OCI-LY7 (cell line): Measurements from ENCODE around the gene FAM20B. TPM values are rescaled to one million over a fixed set of nuclear protein-coding genes. Genes with fewer than 3 reads are reported as not detected.
A peak's percentile ranks its signal among the peaks of the same experiment; 100 is the strongest.

Experiments used
- BruUV-seq: library from RNA; stranded (reverse); fragments of 400-500 nt; replicated peaks from 2 replicates; lab custom pipeline; 2021; lab: Mats Ljungman, UMichigan
- CTCF ChIA-PET: fragments of 300-600 bp; sonication (Branson Sonifier 250); formaldehyde crosslinking; loops from one replicate; lab custom pipeline; 2022; ENCODE audit warnings: antibody characterized with exemption; ENCODE audit not compliant: unreplicated experiment; lab: Charles Lee
- POLR2A ChIA-PET: fragments of 300-600 bp; sonication (Branson Sonifier 250); formaldehyde crosslinking; loops from one replicate; lab custom pipeline; 2022; ENCODE audit warnings: antibody characterized with exemption; lab: Charles Lee
- DNase-seq: peaks from one replicate; pipeline ENCODE4 v3.0.0-alpha.2; 2015; ENCODE audit warnings: low spot score
- H2AFZ ChIP-seq: fragments of 200-600 bp; sonication (generic), shearing (Covaris generic); 2 replicates; pipeline ENCODE4 v1.6.1; 2014; ENCODE audit warnings: mild to moderate bottlenecking, antibody characterized with exemption, low read length, moderate library complexity
- H3K27ac ChIP-seq: fragments of 200-600 bp; sonication (generic); 2 replicates; pipeline ENCODE4 v1.5.1; 2014; ENCODE audit warnings: mixed run types, low read depth, mild to moderate bottlenecking, moderate library complexity, low read length, inconsistent platforms; ENCODE audit not compliant: poor library complexity, severe bottlenecking
- H3K36me3 ChIP-seq: fragments of 200-600 bp; sonication (generic); 2 replicates; pipeline ENCODE4 v1.6.1; 2014; ENCODE audit warnings: mild to moderate bottlenecking, antibody characterized with exemption, low read length, moderate library complexity, mixed read lengths; ENCODE audit not compliant: insufficient read depth
- H3K4me1 ChIP-seq: fragments of 200-600 bp; sonication (generic); 2 replicates; pipeline ENCODE4 v1.5.1; 2014; ENCODE audit warnings: mild to moderate bottlenecking, low read length; ENCODE audit not compliant: insufficient read depth, poor library complexity, severe bottlenecking
- H3K4me2 ChIP-seq: fragments of 200-600 bp; sonication (generic); 2 replicates; pipeline ENCODE4 v1.6.1; 2014; ENCODE audit warnings: mild to moderate bottlenecking, low read length
- H3K4me3 ChIP-seq: fragments of 200-600 bp; sonication (generic); 2 replicates; pipeline ENCODE4 v1.5.1; 2014; ENCODE audit warnings: mild to moderate bottlenecking, low read depth, low read length; ENCODE audit not compliant: poor library complexity, severe bottlenecking
- H3K79me2 ChIP-seq: fragments of 200-600 bp; sonication (generic); 2 replicates; pipeline ENCODE4 v1.6.1; 2016; ENCODE audit warnings: low read depth, mild to moderate bottlenecking, low read length, moderate library complexity, mixed read lengths; ENCODE audit not compliant: insufficient read depth
- H3K9me2 ChIP-seq: fragments of 200-600 bp; sonication (generic); 2 replicates; pipeline ENCODE4 v1.6.1; 2016; ENCODE audit warnings: mild to moderate bottlenecking, low read length, mixed read lengths; ENCODE audit not compliant: insufficient read depth
- H3K9me3 ChIP-seq: fragments of 200-600 bp; sonication (generic); 2 replicates; pipeline ENCODE4 v1.6.1; 2014; ENCODE audit warnings: mild to moderate bottlenecking, mixed run types, low read length, mixed read lengths
- H4K20me1 ChIP-seq: fragments of 200-600 bp; sonication (generic); 2 replicates; pipeline ENCODE4 v1.6.1; 2014; ENCODE audit warnings: mild to moderate bottlenecking, antibody characterized with exemption, low read length, moderate library complexity, mixed read lengths; ENCODE audit not compliant: insufficient read depth
- EZH2phosphoT487 ChIP-seq: fragments of 200-600 bp; sonication (generic); IDR thresholded peaks from 2 replicates; pipeline ENCODE4 v1.6.1; 2018; ENCODE audit warnings: low read depth, borderline replicate concordance, mild to moderate bottlenecking, mixed run types, antibody characterized with exemption, low read length, moderate library complexity, mixed read lengths
- intact Hi-C: fragments of 100-400 bp; cut with micrococcal nuclease; formaldehyde crosslinking; loops from one replicate; pipeline ENCODE4 v1.10.0; 2022; ENCODE audit not compliant: unreplicated experiment
- total RNA-seq, 2 experiments: library from RNA; depleted of rRNA in 1 of 2; stranded (reverse); fragments of >200 nt in 1 of 2; shearing (Covaris generic) in 1 of 2; gene quantifications; 2 replicates each; pipeline ENCODE4 v1.2.3, GENCODE V29; 2014 to 2022
- TF ChIP-seq, protein P1 (sequence below): fragments of 200-600 bp; sonication (generic); conservative IDR thresholded peaks from 2 replicates; pipeline ENCODE4 v1.5.1; 2014; ENCODE audit warnings: mild to moderate bottlenecking, antibody characterized with exemption, low read length, moderate library complexity, mixed read lengths

FAM20B gene
- total RNA-seq, 2 experiments from 2014 or later: 17.1 to 36.5 TPM

DNA sequence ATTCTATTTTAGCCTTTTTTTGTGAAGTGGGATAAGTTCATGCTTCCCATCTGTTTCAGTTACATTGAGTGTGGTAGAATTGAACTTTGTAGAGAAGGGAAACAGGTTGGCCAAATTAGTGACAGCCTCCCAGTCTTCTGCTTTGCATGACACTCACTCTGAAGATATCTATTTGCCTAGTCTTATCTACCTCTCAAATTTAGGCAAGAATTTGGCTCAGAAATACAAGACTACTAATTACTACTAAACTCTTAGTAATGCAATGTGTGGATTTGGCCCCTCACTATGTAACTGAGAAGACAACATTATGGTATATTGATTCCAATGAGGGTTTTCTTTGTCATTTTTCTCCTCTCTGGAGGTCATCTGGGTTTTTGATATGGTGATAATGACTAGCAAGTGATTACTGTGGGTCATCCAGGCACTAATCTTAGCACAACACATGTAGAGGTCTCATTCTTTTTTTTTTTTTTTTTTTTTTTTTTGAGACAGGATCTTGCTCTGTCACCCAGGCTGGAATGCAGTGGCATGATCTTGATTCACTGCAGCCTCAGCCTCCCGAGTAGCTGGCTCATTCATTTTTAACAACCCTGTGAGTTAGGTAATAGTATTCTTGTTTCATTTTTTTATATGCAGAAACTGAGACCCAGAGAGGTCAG, 6.3 kb downstream of the FAM20B start:
- BruUV-seq: no TSS peak
- H2AFZ ChIP-seq: no peak overlapping the region; the same call in 1 of the 2 replicates
- peaks cover 99% of the 10 kb centered on the region for H3K4me1 ChIP-seq
- POLR2A ChIA-PET: interaction anchor here (0.6 to 1.2 kb wide), 12 partner anchors 8 to 1601 kb away, joined by 3 to 5 read pairs (median 3); no protein-coding TSS in a partner anchor
- no peak for TF ChIP-seq EZH2phosphoT487
- TF ChIP-seq, protein P1, sequence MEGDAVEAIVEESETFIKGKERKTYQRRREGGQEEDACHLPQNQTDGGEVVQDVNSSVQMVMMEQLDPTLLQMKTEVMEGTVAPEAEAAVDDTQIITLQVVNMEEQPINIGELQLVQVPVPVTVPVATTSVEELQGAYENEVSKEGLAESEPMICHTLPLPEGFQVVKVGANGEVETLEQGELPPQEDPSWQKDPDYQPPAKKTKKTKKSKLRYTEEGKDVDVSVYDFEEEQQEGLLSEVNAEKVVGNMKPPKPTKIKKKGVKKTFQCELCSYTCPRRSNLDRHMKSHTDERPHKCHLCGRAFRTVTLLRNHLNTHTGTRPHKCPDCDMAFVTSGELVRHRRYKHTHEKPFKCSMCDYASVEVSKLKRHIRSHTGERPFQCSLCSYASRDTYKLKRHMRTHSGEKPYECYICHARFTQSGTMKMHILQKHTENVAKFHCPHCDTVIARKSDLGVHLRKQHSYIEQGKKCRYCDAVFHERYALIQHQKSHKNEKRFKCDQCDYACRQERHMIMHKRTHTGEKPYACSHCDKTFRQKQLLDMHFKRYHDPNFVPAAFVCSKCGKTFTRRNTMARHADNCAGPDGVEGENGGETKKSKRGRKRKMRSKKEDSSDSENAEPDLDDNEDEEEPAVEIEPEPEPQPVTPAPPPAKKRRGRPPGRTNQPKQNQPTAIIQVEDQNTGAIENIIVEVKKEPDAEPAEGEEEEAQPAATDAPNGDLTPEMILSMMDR: no peak
- no peaks in the 10 kb centered on the region for H4K20me1 ChIP-seq
- H3K4me2 ChIP-seq: peak overlapping the region; percentile 91
- no peaks in the 10 kb centered on the region for H3K36me3 ChIP-seq
- DNase-seq: no peak
- no peaks in the 10 kb centered on the region for H3K9me3 ChIP-seq
- CTCF ChIA-PET: no interaction called here
- no peaks in the 10 kb centered on the region for H3K9me2 ChIP-seq
- H3K27ac ChIP-seq: peak overlapping the region; percentile 82
- H3K4me3 ChIP-seq: peak overlapping the region; percentile 64
- H3K79me2 ChIP-seq: peaks cover 100% of the 10 kb centered on the region
- intact Hi-C loops: loop anchor here (2.0 to 10.0 kb wide), 3 partner anchors 37 to 923 kb away; partner anchors contain the start of genes CEP350 and TOR1AIP1

DNA sequence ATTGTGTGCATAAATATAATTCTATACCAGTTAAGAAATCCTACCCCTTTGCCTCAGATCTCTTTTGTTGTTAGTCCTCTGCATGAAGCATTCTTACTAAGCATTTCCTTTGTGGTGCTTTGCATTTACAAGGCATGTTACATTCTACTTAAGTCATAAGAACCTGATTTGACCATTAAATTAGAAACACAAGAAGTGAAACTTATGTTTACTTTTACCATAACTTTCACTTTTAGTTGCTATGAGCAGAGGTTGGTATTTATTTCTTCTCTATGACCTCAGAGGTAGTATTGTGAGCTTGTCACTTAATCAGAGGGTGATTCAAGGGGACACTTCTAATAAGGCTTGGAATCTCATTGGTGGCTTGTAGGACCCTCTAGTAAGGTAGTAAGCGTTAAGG, 9.0 kb downstream of the FAM20B start:
- Histone ChIP-seq H4K20me1 (no peaks in the 10 kb centered on the region), H3K4me3 (peak overlapping the region; percentile 57), H3K9me3 (no peaks in the 10 kb centered on the region), H3K36me3 (no peaks in the 10 kb centered on the region), H3K27ac (peak overlapping the region; percentile 82), H2AFZ (peak overlapping the region; percentile 10; the same call in 1 of the 2 replicates), H3K79me2 (peaks cover 99% of the 10 kb centered on the region), H3K4me1 (peaks cover 98% of the 10 kb centered on the region), H3K9me2 (no peaks in the 10 kb centered on the region), H3K4me2 (peak overlapping the region; percentile 91)
- TF ChIP-seq, protein P1: no peak
- no peak for TF ChIP-seq EZH2phosphoT487
- POLR2A ChIA-PET: interaction anchor here (0.5 to 1.0 kb wide), 8 partner anchors 17 to 488 kb away, joined by 3 to 4 read pairs (median 3); no protein-coding TSS in a partner anchor
- intact Hi-C loops: loop anchor here (5.0 to 10.0 kb wide), 2 partner anchors 848 to 920 kb away; partner anchors contain the start of genes CEP350 and TOR1AIP1
- CTCF ChIA-PET: no interaction called here
- BruUV-seq: no TSS peak
- DNase-seq: peak; percentile 69
